GM18909 (cell line): Measurements from ENCODE around the gene CPLX3.
A peak's percentile ranks its signal among the peaks of the same experiment; 100 is the strongest.
"Not testable (repeated sequence)": the region's sequence is repeated elsewhere in the genome, so short reads cannot be mapped to it uniquely, and the experiment has no call there.

ENCODE experiments used
- ATAC-seq: cut with Tn5 transposase; IDR thresholded peaks from one replicate; pipeline ENCODE4 v1.9.1; 2021; ENCODE audit warnings: mild to moderate bottlenecking; ENCODE audit not compliant: unreplicated experiment, poor library complexity

CPLX3 gene

GRCh38 chr15:74826364-74826819 is at the start of gene CPLX3:
TSS of gene CPLX3 (plus strand) at chr15:74826627. CDS start at chr15:74826704, 77 bp downstream.
- ATAC-seq, result no peak

- peak; percentile 39 for ATAC-seq
These were observed 49.3 kb upstream of the CPLX3 start for GRCh38 chr15:74776821-74777768.

- no peak for ATAC-seq
These were observed 48.4 kb upstream of the CPLX3 start for GRCh38 chr15:74777769-74778598.

GRCh38 chr15:74778599-74778970 is 47.8 kb upstream of the CPLX3 start:
- no peak for ATAC-seq

- no peak for ATAC-seq
These were observed 47.2 kb upstream of the CPLX3 start for GRCh38 chr15:74779162-74779648.

GRCh38 chr15:74780523-74781430 is 45.6 kb upstream of the CPLX3 start:
- ATAC-seq, result no peak

- peak; percentile 45 for ATAC-seq
These were observed 44.8 kb upstream of the CPLX3 start, which contains the start of gene CSK for GRCh38 chr15:74781431-74782258. TSS of gene CSK (plus strand) at chr15:74782080. CDS start at chr15:74798298, 16,218 bp downstream.

- peak; percentile 8 for ATAC-seq
These were observed 44.0 kb upstream of the CPLX3 start for GRCh38 chr15:74782259-74783071.

GRCh38 chr15:74783072-74783807 is 43.2 kb upstream of the CPLX3 start:
- no peak for ATAC-seq

GRCh38 chr15:74783808-74784175 is 42.6 kb upstream of the CPLX3 start:
- no peak for ATAC-seq

- no peak for ATAC-seq
These were observed 41.8 kb upstream of the CPLX3 start for GRCh38 chr15:74784426-74785193.

GRCh38 chr15:74785194-74786032 is 41.0 kb upstream of the CPLX3 start:
- ATAC-seq, result no peak

- not testable (repeated sequence) for ATAC-seq
These were observed 40.3 kb upstream of the CPLX3 start for GRCh38 chr15:74786081-74786480.

GRCh38 chr15:74786551-74787165 is 39.8 kb upstream of the CPLX3 start:
- ATAC-seq, result no peak

GRCh38 chr15:74787251-74788041 is 39.0 kb upstream of the CPLX3 start:
- ATAC-seq, result peak; percentile 48
